GM23338 (cell line): ENCODE results near the gene RGS7. TPM values are rescaled to one million over a fixed set of nuclear protein-coding genes. Genes with fewer than 3 reads are reported as not detected.

ENCODE experiments used
- CREB1 ChIP-seq: fragments of 250-450 bp; sonication (Bioruptor Pico); IDR thresholded peaks from 2 replicates; pipeline ENCODE4 v1.5.0; 2020; ENCODE audit warnings: low read depth, mild to moderate bottlenecking, moderate library complexity
- EZH2 ChIP-seq: fragments of 200-600 bp; sonication (generic); IDR thresholded peaks from one replicate; pipeline ENCODE4 v1.8.0; 2017; ENCODE audit warnings: antibody characterized with exemption, mild to moderate bottlenecking, low read depth; ENCODE audit not compliant: unreplicated experiment
- NANOG ChIP-seq: IDR thresholded peaks from 2 replicates; pipeline ENCODE4 v1.6.1; 2016; ENCODE audit warnings: antibody characterized with exemption, borderline replicate concordance
- polyA plus RNA-seq: library from polyadenylated mRNA; unstranded; fragments of >200 nt; fragmentation: Nextera tagmentation; extraction: Ambion mirVana; gene quantifications from 2 replicates; pipeline ENCODE4 v1.2.1, GENCODE V29; 2016
- total RNA-seq: library from RNA; depleted of rRNA; stranded (reverse); fragments of >200 nt; shearing (Covaris generic); gene quantifications from 2 replicates; pipeline ENCODE4 v1.2.3, GENCODE V29; 2014
- TF ChIP-seq, protein P1 (sequence below): fragments of 250-450 bp; sonication (Bioruptor Pico); IDR thresholded peaks from 2 replicates; pipeline ENCODE4 v1.5.0; 2020; ENCODE audit warnings: mild to moderate bottlenecking, moderate library complexity
- TF ChIP-seq, protein P2 (sequence below), 2 experiments: fragments of 200-600 bp in 1 of 2; sonication (generic) in 1 of 2; conservative IDR thresholded peaks; 2 replicates each; pipeline versions ENCODE4 v1.5.1 to v1.6.1; 2016 to 2017; ENCODE audit warnings: antibody characterized with exemption in 2 of 2, low read depth in 2 of 2, mild to moderate bottlenecking in 2 of 2, moderate library complexity in 1 of 2
- TF ChIP-seq, protein P3 (sequence below): IDR thresholded peaks from 2 replicates; pipeline ENCODE4 v1.6.1; 2016; ENCODE audit warnings: antibody characterized with exemption

RGS7 gene
- total and polyA plus RNA-seq, 2 experiments from 2014 or later: 2.0 to 2.2 TPM

- TF ChIP-seq, protein P1, sequence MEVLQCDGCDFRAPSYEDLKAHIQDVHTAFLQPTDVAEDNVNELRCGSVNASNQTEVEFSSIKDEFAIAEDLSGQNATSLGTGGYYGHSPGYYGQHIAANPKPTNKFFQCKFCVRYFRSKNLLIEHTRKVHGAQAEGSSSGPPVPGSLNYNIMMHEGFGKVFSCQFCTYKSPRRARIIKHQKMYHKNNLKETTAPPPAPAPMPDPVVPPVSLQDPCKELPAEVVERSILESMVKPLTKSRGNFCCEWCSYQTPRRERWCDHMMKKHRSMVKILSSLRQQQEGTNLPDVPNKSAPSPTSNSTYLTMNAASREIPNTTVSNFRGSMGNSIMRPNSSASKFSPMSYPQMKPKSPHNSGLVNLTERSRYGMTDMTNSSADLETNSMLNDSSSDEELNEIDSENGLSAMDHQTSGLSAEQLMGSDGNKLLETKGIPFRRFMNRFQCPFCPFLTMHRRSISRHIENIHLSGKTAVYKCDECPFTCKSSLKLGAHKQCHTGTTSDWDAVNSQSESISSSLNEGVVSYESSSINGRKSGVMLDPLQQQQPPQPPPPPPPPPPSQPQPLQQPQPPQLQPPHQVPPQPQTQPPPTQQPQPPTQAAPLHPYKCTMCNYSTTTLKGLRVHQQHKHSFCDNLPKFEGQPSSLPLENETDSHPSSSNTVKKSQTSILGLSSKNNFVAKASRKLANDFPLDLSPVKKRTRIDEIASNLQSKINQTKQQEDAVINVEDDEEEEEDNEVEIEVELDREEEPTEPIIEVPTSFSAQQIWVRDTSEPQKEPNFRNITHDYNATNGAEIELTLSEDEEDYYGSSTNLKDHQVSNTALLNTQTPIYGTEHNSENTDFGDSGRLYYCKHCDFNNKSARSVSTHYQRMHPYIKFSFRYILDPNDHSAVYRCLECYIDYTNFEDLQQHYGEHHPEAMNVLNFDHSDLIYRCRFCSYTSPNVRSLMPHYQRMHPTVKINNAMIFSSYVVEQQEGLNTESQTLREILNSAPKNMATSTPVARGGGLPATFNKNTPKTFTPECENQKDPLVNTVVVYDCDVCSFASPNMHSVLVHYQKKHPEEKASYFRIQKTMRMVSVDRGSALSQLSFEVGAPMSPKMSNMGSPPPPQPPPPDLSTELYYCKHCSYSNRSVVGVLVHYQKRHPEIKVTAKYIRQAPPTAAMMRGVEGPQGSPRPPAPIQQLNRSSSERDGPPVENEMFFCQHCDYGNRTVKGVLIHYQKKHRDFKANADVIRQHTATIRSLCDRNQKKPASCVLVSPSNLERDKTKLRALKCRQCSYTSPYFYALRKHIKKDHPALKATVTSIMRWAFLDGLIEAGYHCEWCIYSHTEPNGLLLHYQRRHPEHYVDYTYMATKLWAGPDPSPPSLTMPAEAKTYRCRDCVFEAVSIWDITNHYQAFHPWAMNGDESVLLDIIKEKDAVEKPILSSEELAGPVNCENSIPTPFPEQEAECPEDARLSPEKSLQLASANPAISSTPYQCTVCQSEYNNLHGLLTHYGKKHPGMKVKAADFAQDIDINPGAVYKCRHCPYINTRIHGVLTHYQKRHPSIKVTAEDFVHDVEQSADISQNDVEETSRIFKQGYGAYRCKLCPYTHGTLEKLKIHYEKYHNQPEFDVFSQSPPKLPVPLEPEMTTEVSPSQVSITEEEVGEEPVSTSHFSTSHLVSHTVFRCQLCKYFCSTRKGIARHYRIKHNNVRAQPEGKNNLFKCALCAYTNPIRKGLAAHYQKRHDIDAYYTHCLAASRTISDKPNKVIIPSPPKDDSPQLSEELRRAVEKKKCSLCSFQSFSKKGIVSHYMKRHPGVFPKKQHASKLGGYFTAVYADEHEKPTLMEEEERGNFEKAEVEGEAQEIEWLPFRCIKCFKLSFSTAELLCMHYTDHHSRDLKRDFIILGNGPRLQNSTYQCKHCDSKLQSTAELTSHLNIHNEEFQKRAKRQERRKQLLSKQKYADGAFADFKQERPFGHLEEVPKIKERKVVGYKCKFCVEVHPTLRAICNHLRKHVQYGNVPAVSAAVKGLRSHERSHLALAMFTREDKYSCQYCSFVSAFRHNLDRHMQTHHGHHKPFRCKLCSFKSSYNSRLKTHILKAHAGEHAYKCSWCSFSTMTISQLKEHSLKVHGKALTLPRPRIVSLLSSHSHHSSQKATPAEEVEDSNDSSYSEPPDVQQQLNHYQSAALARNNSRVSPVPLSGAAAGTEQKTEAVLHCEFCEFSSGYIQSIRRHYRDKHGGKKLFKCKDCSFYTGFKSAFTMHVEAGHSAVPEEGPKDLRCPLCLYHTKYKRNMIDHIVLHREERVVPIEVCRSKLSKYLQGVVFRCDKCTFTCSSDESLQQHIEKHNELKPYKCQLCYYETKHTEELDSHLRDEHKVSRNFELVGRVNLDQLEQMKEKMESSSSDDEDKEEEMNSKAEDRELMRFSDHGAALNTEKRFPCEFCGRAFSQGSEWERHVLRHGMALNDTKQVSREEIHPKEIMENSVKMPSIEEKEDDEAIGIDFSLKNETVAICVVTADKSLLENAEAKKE (CRISPR knock-in tag): no peak
- TF ChIP-seq EZH2 (no peak), CREB1 (CRISPR knock-in tag) (no peak), NANOG (no peak)
- TF ChIP-seq, protein P2, sequence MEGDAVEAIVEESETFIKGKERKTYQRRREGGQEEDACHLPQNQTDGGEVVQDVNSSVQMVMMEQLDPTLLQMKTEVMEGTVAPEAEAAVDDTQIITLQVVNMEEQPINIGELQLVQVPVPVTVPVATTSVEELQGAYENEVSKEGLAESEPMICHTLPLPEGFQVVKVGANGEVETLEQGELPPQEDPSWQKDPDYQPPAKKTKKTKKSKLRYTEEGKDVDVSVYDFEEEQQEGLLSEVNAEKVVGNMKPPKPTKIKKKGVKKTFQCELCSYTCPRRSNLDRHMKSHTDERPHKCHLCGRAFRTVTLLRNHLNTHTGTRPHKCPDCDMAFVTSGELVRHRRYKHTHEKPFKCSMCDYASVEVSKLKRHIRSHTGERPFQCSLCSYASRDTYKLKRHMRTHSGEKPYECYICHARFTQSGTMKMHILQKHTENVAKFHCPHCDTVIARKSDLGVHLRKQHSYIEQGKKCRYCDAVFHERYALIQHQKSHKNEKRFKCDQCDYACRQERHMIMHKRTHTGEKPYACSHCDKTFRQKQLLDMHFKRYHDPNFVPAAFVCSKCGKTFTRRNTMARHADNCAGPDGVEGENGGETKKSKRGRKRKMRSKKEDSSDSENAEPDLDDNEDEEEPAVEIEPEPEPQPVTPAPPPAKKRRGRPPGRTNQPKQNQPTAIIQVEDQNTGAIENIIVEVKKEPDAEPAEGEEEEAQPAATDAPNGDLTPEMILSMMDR (conservative IDR thresholded peaks at IDR 0.05; ENCODE audit: low read depth in 2 of 2): no peak
- TF ChIP-seq, protein P3, sequence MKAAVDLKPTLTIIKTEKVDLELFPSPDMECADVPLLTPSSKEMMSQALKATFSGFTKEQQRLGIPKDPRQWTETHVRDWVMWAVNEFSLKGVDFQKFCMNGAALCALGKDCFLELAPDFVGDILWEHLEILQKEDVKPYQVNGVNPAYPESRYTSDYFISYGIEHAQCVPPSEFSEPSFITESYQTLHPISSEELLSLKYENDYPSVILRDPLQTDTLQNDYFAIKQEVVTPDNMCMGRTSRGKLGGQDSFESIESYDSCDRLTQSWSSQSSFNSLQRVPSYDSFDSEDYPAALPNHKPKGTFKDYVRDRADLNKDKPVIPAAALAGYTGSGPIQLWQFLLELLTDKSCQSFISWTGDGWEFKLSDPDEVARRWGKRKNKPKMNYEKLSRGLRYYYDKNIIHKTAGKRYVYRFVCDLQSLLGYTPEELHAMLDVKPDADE: no peak
These were observed 550.7 kb downstream of the RGS7 start (continued) for GRCh38 chr1:240806200-240806745.
